CD4-positive, alpha-beta T cell treated with Interleukin-15 for 4 hours (primary cell): Measurements from ENCODE around the gene PRKN.

Source experiments
- DNase-seq: peaks from one replicate; pipeline ENCODE4 v3.0.0-alpha.2; 2020; ENCODE audit warnings: low spot score

The PRKN gene

DNA sequence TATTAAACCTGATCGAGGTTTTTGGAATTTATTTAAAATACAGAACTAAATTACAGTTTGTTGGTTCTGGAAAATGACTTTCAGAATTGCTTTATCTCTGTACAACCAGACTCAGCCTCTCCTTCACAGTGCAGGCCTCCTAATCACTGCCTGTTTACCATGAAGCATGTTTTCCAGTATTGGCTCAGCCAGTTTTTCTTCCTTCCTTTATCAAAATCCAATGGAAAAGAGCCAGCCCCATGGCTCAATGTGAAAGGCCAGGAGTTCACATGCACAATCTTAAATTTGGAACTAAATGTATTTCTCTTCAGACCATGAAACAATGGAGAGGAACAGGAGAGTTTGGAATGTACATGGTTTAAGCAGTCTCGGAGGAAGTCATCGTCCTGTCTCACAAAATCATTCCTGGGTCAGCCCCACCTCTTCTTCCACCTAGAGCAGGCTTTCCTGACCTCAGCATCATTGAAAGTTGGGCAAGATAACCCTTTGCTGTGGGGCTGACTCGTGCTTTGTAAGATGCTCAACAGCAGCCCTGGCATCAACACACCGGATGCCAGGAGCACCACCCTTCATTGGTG lies 772.8 kb downstream of the PRKN start:
- DNase-seq: no peak

DNA sequence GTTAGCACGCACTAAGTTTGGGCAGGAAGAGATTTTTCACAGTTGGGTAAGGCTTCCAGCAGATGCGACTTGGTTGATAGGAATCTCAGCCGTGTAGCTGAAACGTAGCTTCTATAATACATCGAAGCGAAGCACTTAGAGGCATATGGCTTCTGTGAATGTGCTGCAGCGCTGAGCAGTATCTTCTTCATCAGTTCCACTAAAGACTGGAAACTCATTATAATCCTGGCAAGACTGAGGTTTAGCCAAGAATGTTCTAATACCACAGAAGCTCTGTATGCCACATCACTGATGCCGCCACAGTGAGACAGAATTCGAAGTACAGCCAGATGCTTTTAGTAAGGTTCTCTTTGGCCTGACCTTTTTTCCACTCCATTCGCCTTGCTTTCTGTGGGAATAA lies 773.5 kb downstream of the PRKN start:
- no peak for DNase-seq

DNA sequence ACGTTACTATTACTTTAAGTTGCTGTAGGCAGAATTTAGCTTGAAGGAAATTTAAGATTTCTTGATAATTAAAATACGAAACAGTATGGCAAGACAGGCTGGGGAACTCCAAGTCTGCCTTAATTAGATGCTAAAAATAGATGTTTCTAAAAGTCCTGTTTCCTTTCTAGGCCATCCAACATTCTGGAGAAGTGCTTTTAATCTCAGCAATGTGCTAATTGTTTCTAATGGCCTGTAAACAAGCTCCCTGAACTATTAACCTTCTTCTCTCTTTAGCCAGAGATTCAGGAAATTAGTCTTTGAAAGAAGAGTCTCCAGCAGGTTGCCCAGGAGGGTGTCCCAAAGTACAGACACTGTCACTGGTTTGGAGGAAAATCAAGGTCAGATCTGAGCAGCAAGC lies 776.4 kb downstream of the PRKN start:
- DNase-seq: no peak

DNA sequence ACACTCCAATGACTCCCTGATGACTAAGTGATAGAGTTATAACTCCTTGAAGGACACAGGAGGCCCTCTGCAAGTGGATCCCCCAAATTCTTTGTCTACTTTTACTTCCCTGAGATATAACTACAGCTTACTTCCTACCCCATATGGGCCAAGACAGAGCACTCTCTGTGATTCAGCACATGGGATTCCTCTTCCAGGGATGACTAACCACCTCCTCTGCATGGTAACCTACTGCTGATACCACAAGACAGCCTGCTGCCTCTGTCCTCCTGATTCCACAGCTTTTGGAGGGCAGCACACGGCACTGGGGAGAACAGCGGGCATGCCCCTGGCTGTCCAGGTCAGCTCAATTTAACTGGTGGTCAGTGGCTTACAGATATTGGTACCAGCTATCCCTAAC lies 778.0 kb downstream of the PRKN start:
- no peak for DNase-seq

DNA sequence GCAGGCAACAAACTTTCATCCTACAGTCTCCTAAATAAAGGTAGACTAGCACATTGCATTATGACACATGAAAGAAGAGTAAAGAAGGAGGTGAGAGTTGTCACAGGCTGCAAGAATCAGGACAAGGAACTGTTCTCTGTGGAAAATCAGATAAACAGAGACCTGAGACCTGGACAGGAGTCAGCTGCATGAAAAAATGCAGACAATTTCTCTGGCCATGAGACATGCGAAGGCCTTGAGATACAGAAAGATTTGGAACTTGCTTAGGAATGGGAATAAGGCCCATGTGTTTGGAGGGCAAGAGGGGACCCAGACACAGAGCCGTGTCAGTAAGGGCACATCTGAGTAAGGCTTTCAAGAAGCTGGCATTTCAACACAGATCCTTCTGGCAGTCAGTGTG lies 779.1 kb downstream of the PRKN start:
- no peak for DNase-seq

DNA sequence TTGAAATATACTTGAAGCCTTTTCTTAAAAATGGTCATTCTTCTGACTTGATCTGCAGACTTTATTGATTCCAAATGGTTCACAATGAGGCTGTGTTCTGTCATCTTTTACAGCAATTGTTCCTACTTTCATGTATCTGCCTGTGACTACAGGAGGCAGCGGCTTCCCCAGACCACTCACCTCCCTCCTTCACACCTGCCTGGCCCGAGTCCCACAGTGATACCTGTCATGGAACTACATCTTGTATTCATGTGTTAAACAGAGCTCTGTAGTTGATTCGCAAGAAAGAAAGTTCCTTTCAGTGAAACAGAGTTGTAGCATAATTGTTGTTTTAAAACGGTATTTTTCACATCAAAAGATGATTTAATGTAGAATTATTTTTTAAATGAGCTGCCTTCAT lies 780.2 kb downstream of the PRKN start:
- DNase-seq: no peak

DNA sequence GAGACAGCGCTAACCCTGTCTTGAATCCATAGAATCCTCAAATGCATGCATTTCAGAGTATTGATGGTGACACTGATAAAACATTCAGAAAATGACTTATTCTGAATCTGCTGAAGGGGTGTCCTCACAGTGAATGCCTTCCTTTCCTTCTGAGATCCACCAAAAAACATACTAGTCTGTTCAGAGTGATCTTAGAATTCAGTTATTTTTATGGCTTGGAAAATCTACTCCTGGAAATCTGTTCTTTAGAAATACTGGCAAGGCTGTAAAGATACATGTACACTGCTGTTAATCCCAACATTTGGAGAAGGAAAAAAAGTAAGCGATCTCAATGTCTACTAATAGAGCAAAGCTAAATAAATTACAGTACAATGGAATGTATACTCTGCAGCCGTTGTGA lies 781.1 kb downstream of the PRKN start:
- no peak for DNase-seq

DNA sequence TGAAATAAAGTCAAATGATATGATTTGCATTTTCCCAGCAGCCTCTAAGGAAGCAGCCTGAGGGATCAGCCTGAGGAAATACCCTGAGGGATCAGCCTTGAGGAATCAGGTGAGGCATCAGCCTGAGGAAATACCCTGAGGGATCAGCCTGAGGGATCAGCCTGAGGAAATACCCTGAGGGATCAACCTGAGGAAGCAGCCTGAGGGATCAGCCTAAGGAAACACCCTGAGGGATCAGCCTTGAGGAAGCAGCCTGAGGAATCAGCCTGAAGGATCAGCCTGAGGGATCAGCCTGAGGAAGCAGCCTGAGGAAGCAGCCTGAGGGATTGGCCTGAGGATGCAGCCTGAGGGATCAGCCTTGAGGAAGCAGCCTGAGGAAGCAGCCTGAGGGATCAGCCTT lies 784.0 kb downstream of the PRKN start:
- no peak for DNase-seq

DNA sequence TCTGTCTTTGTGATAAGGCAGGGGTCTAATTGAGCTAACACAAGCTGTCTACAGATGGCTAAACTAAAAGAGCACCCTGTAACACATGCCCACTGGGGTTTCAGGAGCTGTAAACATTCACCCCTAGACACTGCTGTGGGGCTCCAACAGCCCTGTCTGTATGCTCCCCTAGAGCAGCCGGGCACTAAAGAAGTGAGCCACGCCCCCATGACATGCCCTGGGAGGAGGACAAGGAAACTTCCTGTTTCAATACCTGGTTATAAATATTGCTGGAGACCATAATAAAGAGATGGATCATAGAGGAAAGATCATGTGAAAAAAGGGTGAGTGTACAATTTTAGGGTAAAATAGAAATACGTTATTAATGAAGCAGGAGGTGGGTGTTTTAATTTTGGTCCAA lies 786.0 kb downstream of the PRKN start:
- DNase-seq: no peak

DNA sequence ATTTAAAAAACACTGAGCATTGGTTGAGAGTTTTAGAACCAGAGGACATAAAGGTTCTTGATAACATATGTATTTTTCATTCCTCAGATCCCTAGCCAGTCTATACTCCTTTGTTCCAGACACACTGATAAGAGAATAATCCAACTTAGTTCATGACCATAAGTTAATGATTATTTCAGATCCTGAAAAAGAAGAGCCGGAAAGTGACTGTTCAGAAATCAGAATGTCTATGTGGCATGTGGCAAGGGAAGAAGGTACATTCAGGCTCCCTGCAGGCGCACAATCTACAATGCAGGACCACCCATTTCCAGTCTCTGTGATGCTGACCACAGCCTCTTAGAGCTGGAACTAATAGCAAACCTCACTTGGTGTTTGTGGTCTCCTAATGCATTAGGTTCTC lies 787.0 kb downstream of the PRKN start:
- no peak for DNase-seq

DNA sequence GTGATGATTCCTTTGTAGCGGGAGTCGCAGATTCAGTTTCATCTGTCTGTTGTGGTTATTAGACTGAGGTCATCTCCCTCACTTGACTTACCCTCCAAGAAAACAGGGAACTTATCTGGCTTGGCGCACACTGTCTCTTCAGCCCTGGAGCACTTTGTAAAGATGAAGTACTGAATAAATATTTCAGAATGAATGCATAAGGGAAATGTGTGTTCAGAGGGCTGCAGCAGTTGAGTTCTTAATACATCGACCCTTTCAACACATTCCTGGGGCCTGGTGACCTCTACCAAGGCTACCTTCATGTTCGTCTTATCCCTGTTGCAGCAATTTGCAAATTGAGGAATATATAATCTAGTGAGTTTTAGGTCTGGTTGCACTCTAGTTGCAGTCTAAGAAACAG lies 801.2 kb downstream of the PRKN start:
- no peak for DNase-seq

DNA sequence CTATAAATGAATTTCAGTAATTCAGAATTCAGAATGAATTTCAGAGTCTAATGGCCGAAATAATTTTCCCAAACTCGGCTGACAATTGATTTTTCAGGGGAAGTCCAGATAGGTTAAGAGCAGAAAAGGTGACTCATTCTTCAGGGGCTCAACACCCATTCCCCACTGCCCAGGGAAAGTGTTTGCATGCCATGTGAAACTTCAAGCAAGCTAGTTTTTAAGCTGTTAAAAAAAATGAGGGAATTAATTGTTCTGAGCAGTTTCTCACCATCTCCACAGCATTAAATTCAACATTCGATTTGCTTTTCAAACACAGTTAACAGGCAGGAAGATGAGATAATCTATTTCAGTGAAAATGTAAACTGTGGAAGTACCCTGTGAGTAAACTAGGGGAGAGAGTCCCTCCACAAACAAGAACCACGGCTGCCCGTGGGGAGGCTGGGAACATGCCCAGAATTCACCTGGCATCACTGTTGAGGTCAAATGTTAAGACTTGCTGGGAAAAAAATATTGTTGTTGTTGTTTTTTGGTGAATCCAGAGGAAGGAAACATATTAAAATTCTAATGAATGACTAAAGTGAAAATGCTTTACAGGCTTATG lies 803.0 kb downstream of the PRKN start:
- no peak for DNase-seq

DNA sequence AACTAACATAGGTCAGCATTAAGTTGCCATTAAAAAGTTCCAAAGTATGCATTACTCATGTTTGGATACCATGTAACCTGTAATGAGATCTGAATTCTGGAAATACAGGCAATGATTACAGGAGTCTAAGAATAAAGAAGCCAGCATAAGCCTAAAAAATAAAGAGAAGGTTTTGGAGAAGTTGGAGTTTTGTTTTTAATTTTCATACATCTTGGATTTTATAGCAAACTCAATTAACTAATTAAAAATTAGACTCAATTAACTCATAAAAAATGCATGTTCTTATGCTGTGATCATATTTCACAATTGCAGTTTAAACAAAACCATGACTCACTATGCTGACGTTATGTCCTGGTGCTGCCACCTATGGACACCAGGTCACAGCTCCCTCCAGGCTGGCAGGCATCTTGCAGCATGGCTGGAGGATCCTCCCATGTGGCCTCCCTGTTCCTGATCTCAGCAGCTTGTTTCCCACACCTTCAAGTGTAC lies 804.9 kb downstream of the PRKN start:
- no peak for DNase-seq

DNA sequence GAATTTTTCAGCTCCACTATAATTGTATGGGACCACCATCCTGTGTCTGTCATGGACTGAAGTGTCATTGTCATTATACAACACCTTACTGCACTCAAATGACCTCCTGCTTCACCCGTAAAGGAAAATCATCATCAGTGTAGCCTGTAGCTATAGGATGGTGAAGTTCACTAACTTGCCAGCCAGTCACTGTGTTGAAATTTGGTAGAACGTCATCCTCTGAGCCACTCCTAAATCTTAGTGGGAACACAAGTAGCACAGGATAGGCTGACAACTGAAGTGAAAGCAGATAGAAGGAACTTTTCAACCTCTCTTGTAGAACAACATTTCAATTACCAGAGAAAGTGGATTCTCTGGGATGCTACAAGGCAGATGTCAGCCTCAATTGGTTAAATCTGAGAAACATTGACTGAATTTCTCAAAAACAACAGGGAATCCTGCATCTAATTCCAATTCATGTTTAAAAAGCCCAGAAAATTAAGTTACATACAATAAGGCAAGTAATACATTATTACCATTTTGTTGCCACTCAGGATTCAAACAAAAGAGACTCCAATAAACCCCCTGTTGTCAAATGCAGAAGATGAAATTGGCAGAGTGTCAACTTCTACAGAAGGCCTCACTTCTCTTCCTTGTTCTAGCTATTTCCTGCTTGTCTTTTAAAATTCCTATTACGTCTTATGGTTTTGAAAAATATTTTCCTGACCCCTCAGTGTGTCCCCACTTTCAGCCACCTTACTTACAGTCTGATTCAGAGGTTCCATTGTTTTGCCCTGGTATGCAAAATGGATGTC lies 805.8 kb downstream of the PRKN start:
- no peak for DNase-seq

DNA sequence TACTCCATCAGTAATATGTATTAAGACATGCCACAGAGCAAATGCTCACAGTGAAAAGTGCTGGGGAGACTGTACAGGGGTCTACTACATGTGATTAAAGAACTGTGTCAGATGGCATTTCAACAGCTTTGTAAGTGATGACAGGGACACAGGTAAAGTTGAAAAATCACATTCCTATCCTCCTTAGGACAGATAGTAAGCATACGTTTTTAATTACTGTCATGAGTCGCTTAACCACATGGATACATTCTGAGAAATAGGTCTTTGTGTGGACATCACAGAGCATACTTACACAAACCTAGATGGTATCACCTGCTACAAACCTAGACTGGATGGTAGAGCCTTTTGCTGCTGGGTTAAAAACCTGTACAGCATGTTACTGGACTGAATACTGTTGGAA lies 807.9 kb downstream of the PRKN start:
- no peak for DNase-seq

DNA sequence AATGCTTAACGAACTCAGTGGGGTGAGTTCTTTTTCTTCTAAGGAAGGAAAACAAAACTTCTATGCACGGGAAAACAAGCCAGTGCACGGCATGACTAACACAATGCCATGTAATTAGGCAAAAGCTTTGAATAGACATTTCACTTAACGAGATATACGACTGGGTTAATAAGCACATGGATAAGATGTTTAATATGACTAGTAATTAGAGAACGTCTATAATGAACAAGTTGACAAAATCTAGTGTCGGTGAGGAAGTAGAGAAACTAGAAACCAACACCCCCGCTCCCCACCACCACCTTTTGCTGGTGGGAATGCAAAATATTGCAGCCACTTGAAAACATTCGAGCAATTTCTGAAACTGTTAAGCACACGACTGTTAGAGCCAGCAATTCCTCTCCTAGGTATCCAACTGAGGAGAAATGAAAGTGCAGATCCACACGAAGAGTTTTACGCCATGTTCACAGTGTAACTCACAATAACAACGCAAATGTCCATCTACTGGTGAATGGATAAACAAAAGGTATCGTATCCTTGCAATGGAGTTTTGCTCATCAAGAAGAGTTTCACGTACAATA lies 808.8 kb downstream of the PRKN start:
- no peak for DNase-seq

DNA sequence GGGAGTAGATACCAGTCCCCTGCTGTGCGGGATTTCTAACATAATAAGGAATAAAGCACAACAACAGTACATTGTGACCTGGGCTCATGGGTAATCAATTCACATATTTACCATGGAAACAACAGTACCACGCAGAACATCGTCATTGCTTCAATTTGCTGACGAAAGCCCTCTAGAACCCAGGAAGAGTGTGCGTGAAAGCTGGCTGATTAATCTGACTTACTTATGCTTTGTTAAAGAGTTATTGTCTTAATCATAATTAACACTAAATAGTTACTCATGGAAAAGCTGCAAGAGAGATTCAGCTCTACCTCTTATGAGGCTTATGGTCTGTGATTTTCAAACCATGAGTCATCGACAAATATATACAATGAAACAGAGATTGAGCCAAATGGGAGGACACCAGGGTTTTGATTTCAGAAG lies 809.4 kb downstream of the PRKN start:
- DNase-seq: no peak

DNA sequence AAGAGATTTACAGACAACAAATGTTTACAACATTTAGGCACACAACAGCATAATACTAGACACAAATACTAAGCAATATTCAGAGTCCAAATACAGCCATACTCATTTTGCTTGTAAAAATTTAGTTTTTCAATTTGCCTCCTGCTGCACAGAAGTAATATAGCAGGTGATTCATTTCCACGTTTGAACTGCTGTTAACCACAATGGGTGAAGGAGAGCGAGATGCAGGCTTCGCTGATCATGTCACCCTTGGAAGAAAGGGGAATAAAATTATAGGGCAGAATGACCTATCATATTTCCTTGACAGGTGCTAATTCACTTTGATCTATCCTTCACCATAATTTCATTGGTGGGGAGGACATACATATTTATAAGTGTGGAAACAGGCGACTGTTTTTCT lies 809.9 kb downstream of the PRKN start:
- DNase-seq: no peak

DNA sequence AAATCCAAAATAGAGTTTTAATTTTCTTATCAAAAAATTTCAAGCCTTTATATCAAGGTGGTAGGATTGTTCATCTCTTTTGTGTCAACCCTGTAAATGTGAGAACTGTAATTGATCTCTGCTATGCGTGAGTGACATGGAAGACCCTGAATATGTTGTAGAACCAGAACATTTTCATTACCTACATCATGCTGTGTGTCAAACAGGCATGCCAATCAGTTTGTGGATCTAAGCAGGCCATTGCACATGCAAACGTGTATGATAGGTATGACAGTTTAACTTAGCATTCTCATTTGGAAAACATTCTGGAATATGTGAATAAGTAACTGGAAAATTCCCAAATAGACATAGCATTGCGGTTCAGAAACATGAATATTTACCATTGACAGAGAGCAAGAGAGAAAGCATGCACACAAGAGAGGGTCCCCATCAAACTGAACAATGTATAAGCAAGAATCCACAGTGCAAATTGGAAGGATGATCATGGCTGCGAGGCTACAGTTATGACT lies 812.1 kb downstream of the PRKN start:
- DNase-seq: no peak

DNA sequence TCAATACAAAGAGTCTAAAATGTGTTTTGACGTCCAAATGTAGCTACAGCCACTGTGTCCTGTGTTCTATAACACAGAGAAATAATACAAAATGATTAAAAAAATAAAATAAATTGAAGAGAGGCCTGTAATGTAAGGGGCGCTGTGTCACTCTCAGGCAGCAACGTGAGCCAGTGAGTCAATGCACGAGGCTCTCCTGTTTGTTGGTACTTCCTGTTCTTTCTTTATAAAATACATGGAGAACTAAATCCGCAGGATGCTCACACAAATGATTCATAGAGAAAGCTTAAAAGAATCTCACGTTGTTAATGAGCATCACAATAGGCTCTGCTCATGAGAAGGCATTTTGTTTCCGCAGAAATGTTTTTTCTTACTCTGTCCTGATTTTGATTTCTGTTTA lies 818.7 kb downstream of the PRKN start:
- no peak for DNase-seq

DNA sequence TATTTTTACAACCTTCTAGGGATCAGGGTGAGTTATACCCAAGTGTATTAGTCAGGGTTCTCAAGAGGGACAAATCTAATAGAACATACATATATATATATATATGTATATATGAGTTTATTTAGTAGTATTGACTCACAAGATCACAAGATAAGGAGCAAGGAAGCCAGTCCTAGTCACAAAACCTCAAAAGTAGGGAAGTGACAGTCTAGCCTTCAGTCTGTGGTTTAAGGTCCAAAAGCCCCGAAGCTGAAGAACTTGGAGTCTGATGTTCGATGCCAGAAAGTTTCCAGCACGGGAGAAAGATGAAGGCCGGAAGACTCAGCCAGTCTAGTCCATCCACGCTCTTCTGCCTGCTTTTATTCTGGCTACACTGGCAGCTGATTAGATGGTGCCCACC lies 821.0 kb downstream of the PRKN start:
- no peak for DNase-seq

DNA sequence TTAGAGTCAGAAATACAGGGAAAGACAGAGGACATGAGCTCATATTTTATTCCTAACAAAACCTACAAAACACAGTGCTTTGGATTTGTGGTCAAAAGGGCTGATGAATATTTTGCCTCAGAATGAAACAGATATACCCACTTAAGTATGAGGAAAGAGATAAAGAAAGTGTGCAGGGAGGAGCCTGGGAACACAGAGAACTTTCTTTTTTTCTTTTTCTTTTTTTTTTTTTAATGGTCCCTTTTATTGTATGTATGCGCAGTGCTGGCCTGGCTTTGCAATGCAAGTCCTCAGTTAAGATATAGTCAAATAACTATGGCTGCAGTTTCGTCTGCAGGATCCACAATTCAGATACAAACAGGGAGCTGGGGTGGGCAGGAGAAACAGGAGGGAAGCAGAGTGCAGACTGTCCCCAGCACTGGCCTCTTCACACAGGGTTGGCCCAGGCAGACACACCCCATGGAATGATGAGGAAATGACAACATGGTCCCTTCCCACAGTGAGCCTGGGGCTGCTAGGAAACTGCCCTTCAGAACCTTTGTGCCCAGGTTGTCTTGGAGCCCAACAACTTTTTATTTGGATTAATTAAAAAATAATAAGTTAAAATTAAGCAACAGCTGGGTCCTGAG lies 823.9 kb downstream of the PRKN start:
- DNase-seq: no peak
